T-helper 2 cell treated with Interferon-gamma antibody and Interleukin-4, amounts not matched to agents 5 μg/mL and 100 μg/mL, for 36 hours (primary cell): Measurements from ENCODE around the gene IFT57.

Source experiments
- DNase-seq: peaks from one replicate; pipeline ENCODE4 v3.0.0; 2021; ENCODE audit warnings: low spot score
- H3K27ac Mint-ChIP-seq: one replicate; pipeline ENCODE4 v1.8.0; 2021; ENCODE audit warnings: mild to moderate bottlenecking, mixed read lengths
- H3K27me3 Mint-ChIP-seq: one replicate; pipeline ENCODE4 v1.8.0; 2021; ENCODE audit warnings: low read depth, mixed read lengths
- H3K36me3 Mint-ChIP-seq: one replicate; pipeline ENCODE4 v1.8.0; 2021; ENCODE audit warnings: low read depth, mixed read lengths
- H3K4me1 Mint-ChIP-seq: one replicate; pipeline ENCODE4 v1.8.0; 2021; ENCODE audit warnings: low read depth, mixed read lengths
- H3K4me3 Mint-ChIP-seq: one replicate; pipeline ENCODE4 v1.8.0; 2022; ENCODE audit warnings: mild to moderate bottlenecking, moderate library complexity, mixed read lengths
- H3K9me3 Mint-ChIP-seq: one replicate; pipeline ENCODE4 v1.8.0; 2021; ENCODE audit warnings: mixed read lengths

The IFT57 gene

DNA sequence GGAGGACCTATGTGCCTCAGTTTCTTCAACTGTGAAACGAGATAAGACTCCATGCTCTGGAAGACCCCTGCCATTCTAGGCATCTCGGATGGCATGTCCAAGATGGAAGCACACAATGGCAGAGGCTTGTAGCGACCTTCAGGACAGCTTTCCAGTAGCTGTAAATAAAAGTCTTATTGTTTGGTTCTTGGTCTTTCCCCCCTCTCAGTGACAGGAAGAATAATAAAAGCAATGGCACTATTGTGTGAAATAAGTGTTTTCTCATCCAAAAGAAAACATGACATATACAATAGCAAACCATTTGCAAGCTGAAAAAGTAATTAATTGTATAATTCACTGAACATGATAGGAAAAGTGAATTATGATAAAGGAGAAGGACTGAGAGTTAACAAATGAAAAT lies 98.9 kb downstream of the IFT57 start:
- Mint-ChIP-seq H3K4me1 (peaks cover 48% of the 10 kb centered on the region), H3K27ac (peak overlapping the region; percentile 64), H3K9me3 (peaks cover 15% of the 10 kb centered on the region), H3K4me3 (peak overlapping the region; percentile 11), H3K27me3 (no peaks in the 10 kb centered on the region), H3K36me3 (peaks cover 17% of the 10 kb centered on the region)
- DNase-seq = no peak

DNA sequence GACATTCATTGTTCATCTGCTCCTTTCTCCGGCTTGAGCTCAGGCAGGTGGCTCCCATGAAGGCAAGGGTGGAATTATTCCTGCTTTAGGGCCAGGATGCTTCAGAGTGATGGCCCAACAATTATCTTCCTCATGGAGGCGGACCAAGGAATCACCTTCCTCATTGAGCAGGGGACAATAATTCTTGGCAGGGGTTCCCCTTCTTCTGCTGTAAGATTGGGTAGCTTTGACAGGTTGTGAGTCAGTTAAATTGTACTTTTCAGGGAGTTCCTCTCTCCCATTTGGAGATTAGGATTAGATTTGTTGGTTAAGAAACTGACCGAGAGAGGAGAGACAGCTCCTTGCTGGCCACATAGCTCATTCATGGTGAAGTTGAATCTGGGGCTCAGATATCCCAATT lies 99.9 kb downstream of the IFT57 start:
- Mint-ChIP-seq H3K27me3 (no peaks in the 10 kb centered on the region), H3K27ac (no peak overlapping the region), H3K4me1 (peaks cover 51% of the 10 kb centered on the region), H3K36me3 (peaks cover 9% of the 10 kb centered on the region), H3K9me3 (peaks cover 9% of the 10 kb centered on the region), H3K4me3 (no peak overlapping the region)
- no peak for DNase-seq

DNA sequence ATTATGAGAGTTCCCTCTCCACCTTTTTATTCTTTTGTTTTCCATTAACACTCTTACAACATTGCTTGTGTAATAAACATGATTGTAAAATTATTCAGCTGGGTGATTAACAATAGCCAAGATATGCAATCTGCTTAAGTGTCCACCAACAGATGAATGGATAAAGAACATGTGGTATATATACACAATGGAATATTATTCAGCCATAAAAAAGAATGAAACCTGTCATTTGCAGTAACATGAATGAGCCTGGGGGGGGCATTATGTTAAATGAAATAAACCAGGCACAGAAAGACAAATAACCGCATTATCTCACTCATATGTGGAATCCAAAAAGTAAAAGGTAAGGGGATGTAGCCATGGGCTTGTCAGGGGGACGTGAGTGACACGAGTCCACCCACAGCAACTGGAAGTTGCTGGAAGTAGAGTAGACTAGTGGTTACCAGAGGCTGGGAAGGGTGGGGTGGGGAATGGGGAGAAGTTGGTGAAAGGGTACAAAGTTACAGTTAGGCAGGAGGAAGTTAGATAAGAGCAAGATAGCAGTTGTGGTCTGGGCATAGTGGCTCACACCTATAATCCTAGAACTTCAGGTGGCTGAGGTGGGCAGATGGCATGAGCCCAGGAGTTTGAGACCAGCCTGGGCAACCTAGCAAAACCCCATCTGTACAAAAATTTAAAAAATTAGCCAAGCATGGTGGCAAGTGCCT lies 102.7 kb downstream of the IFT57 start:
- H3K4me3 Mint-ChIP-seq = no peak overlapping the region
- peaks cover 9% of the 10 kb centered on the region for H3K9me3 Mint-ChIP-seq
- H3K27ac Mint-ChIP-seq = peak overlapping the region; percentile 5
- no peak for DNase-seq
- no peaks in the 10 kb centered on the region for H3K27me3 Mint-ChIP-seq
- peaks cover 44% of the 10 kb centered on the region for H3K4me1 Mint-ChIP-seq
- peaks cover 2% of the 10 kb centered on the region for H3K36me3 Mint-ChIP-seq

DNA sequence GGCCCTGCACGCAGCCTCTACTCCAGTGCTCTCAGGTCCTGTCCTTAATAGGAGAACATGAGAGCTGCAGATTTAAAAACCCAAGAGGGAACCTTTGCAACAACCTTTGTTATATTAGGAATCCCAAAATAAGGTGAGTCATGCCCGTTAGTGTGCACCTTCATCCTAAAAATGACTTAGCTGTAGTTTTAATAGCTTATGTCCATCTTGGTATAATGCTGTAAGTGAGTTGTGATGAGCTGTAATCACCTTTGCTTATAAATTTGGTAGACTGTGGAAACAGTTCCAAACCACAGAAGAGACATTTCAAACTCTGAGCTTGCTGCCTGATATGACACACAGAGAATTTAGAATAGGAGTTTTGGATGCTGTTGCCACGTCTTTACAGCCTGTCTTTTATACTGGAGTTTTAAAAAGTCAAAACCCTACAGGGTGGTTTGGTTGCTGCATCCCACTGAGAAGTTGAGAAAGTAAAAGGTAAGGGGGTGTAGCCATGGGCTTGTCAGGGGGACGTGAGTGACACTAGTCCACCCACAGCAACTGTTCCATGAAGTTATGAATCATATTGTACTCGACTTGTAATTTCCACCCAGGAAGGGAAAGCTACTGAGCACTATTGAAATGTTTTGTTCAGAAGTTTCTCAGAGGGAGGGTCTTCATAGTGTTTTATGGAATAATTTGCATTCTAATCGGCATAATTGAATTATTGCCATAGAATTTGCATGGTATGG lies 104.0 kb downstream of the IFT57 start:
- Mint-ChIP-seq H3K36me3 (peaks cover 2% of the 10 kb centered on the region), H3K9me3 (peaks cover 9% of the 10 kb centered on the region), H3K27me3 (peaks cover 1% of the 10 kb centered on the region), H3K4me1 (peaks cover 31% of the 10 kb centered on the region), H3K4me3 (no peak overlapping the region), H3K27ac (no peak overlapping the region)
- DNase-seq = peak; percentile 55

DNA sequence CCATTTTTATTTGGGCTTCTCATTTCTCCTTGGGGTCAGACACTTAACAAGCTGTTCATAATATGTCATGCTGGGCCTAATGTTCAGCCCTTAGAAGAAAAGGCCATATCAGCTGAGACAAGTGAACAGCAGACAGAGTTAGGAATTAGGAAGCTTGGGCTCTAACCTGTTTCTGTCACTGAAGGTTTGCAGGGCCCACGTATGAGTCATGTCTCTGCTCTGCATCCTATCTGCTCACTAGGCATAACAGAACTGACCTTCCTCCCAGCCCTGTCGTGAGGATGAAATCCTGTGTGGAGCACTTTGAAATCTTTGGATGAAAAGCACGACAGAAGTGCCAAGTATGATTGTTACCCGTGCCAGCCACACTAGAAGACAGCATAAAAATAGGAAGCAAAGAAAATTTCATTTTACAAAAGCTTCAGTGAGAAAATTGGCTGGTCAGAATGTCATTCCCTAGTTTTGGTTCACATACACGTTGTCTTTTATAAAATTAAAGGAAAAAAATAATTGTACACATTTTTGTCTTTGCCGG lies 104.9 kb downstream of the IFT57 start:
- H3K4me3 Mint-ChIP-seq = no peak overlapping the region
- no peak overlapping the region for H3K27ac Mint-ChIP-seq
- peaks cover 9% of the 10 kb centered on the region for H3K9me3 Mint-ChIP-seq
- peaks cover 30% of the 10 kb centered on the region for H3K4me1 Mint-ChIP-seq
- peaks cover 2% of the 10 kb centered on the region for H3K36me3 Mint-ChIP-seq
- H3K27me3 Mint-ChIP-seq = peaks cover 3% of the 10 kb centered on the region
- DNase-seq = no peak

DNA sequence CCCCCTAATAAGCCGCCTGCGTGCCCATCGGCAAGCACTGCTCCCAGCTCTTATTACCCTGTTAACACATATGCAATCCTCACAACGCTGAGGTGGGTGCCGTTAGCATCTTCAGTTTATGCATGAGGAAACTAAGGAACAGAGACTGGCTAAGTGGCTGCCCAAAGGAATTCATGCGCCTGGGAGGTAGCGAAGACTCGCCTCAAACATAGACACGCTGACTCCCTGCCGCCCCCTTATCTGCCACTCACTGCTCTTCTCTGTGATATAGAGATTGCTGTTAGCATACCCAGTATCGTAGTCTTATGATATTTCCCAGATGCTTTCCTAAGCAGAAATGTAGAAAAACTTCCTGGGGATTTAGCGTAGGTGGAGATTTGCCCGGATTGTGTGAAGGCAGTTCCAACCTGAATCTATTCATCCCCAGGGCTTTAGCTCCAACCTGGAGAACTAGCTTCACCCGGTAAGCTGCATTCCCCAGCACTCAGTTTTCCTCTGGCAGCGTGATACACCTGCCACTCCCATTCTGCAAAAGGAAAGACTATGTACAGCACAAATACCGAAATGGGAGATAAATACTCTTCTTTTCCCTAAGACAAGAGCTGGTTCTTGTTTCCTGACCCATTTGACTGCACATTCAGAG lies 107.7 kb downstream of the IFT57 start:
- Mint-ChIP-seq H3K9me3 (peaks cover 8% of the 10 kb centered on the region), H3K27me3 (peaks cover 6% of the 10 kb centered on the region), H3K36me3 (peaks cover 2% of the 10 kb centered on the region), H3K4me3 (no peak overlapping the region), H3K27ac (no peak overlapping the region), H3K4me1 (peaks cover 23% of the 10 kb centered on the region)
- DNase-seq = no peak

DNA sequence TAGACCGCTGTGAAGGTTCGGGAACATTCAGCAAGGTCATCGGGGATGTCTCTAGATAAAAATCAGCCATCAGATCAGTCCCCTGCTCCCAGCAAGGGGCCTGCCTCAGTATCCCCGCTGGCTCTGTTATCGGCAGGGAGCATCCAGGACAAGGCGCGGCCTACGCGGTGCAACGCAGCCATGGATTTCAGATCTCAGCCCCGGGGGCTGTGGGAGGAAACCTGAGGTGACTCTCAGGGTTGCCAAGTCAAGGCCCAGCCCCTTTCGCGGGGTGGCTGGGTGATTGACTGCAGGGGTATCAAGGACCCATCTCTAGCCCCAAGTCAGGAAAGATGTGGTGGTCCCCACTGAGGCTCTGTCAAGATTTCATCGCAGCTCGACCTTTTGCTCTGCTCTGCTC lies 108.2 kb downstream of the IFT57 start:
- H3K27ac Mint-ChIP-seq = no peak overlapping the region
- peaks cover 3% of the 10 kb centered on the region for H3K9me3 Mint-ChIP-seq
- peaks cover 18% of the 10 kb centered on the region for H3K4me1 Mint-ChIP-seq
- H3K36me3 Mint-ChIP-seq = peaks cover 2% of the 10 kb centered on the region
- no peak overlapping the region for H3K4me3 Mint-ChIP-seq
- no peak for DNase-seq
- H3K27me3 Mint-ChIP-seq = peaks cover 6% of the 10 kb centered on the region

DNA sequence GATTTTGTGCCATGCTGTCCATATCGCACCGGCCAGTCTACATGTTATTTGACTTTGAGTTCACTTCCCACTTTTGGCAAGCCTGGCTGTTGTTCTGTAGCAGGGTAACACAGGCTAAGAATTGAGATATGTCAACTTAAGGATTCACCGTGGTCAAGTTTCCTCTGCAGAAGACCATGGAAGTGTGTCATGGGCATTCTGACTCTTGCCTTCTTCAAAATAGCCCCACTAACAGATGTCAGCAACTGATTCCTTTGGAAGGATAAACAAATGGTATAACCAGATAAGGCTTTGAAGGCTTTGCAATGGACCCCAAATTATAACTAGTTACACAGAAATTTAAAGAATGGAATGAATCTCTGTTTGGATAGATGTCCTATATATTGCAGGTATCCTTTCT lies 111.3 kb downstream of the IFT57 start:
- Mint-ChIP-seq H3K27ac (no peak overlapping the region), H3K9me3 (no peaks in the 10 kb centered on the region), H3K27me3 (peaks cover 6% of the 10 kb centered on the region), H3K4me3 (no peak overlapping the region), H3K36me3 (no peaks in the 10 kb centered on the region), H3K4me1 (peaks cover 2% of the 10 kb centered on the region)
- DNase-seq = no peak
